MM.1S (cell line): ENCODE measurements around the gene SLC35D2.
A peak's percentile ranks its signal among the peaks of the same experiment; 100 is the strongest.

Experiments
- DNase-seq: peaks from one replicate; pipeline ENCODE4 v3.0.0-alpha.2; 2015
- H2AFZ ChIP-seq: fragments of 300-600 bp; sonication (generic); 2 replicates; pipeline ENCODE4 v1.6.0; 2016; ENCODE audit warnings: antibody characterized with exemption, low read length
- H3F3A ChIP-seq: fragments of 300-600 bp; sonication (generic); 2 replicates; pipeline ENCODE4 v1.6.1; 2016; ENCODE audit warnings: mild to moderate bottlenecking, antibody characterized with exemption, low read length, moderate library complexity, mixed read lengths; ENCODE audit not compliant: insufficient read depth
- H3K27ac ChIP-seq: fragments of 300-600 bp; sonication (generic); 2 replicates; pipeline ENCODE4 v1.5.1; 2016; ENCODE audit warnings: mild to moderate bottlenecking, low read length
- H3K27me3 ChIP-seq: fragments of 300-600 bp; sonication (generic); replicated peaks from 2 replicates; pipeline ENCODE4 v1.6.0; 2016; ENCODE audit warnings: low read length; ENCODE audit not compliant: insufficient read depth
- H3K36me3 ChIP-seq: fragments of 300-600 bp; sonication (generic); replicated peaks from 2 replicates; pipeline ENCODE4 v1.6.1; 2016; ENCODE audit warnings: mild to moderate bottlenecking, low read length, mixed read lengths; ENCODE audit not compliant: insufficient read depth
- H3K4me1 ChIP-seq: fragments of 300-600 bp; sonication (generic); 2 replicates; pipeline ENCODE4 v1.6.1; 2016; ENCODE audit warnings: low read length, mixed read lengths
- H3K4me2 ChIP-seq: fragments of 300-600 bp; sonication (generic); 2 replicates; pipeline ENCODE4 v1.6.0; 2016; ENCODE audit warnings: low read depth, low read length
- H3K4me3 ChIP-seq: fragments of 300-600 bp; sonication (generic); 2 replicates; pipeline ENCODE4 v1.5.1; 2016; ENCODE audit warnings: low read length, mixed read lengths
- H3K79me2 ChIP-seq: fragments of 300-600 bp; sonication (generic); 2 replicates; pipeline ENCODE4 v1.6.1; 2016; ENCODE audit warnings: mixed run types, low read length, mixed read lengths
- H3K9ac ChIP-seq: fragments of 300-600 bp; sonication (generic); 2 replicates; pipeline ENCODE4 v1.6.1; 2016; ENCODE audit warnings: low read length, mixed read lengths
- H3K9me2 ChIP-seq: fragments of 300-600 bp; sonication (generic); replicated peaks from 2 replicates; pipeline ENCODE4 v1.6.1; 2016; ENCODE audit warnings: mild to moderate bottlenecking, low read length, mixed read lengths; ENCODE audit not compliant: insufficient read depth
- H3K9me3 ChIP-seq: fragments of 300-600 bp; sonication (generic); replicated peaks from 2 replicates; pipeline ENCODE4 v1.6.1; 2016; ENCODE audit warnings: mild to moderate bottlenecking, low read length, mixed read lengths; ENCODE audit not compliant: insufficient read depth
- H4K20me1 ChIP-seq: fragments of 300-600 bp; sonication (generic); 2 replicates; pipeline ENCODE4 v1.6.1; 2016; ENCODE audit warnings: mild to moderate bottlenecking, low read length, moderate library complexity, mixed read lengths; ENCODE audit not compliant: insufficient read depth
- EZH2 ChIP-seq: fragments of 300-600 bp; sonication (generic); optimal IDR thresholded peaks from 2 replicates; pipeline ENCODE3; 2017; ENCODE audit warnings: low read depth, mild to moderate bottlenecking, antibody characterized with exemption, low read length, mixed read lengths
- EZH2phosphoT487 ChIP-seq: fragments of 300-600 bp; sonication (generic); IDR thresholded peaks from 2 replicates; pipeline ENCODE4 v1.6.1; 2018; ENCODE audit warnings: antibody characterized with exemption, low read length
- TF ChIP-seq, protein P1 (sequence below): fragments of 300-600 bp; sonication (generic); IDR thresholded peaks from 2 replicates; pipeline ENCODE4 v1.5.1; 2016; ENCODE audit warnings: antibody characterized with exemption, low read length, mixed read lengths

The SLC35D2 gene

DNA sequence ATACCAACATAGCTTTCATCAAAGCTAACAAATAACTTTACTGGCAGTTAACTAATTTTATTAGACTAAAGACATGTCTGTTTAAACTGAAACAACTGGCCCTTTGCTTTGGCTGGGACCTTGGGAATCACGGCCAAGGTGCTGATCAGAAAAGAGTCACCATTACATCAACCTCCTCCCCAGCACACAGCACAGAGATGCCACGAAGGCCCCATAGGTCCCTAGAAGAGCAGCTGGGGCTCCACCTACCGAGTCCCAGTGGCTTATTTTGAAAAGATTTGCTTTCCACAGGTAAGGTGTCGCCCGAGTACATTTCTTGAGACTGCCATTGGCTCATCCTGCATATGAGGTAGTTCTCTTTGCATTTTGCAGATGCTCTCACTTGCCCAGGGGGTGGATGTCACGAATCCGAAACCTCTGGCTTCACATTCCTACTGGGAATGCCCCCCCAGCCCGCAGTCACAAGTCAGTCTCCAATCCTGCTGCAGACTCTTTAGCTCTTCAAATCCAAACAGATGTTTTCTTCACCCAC, 62.7 kb downstream of the SLC35D2 start:
- Histone ChIP-seq H3K27ac (no peak overlapping the region), H2AFZ (no peak overlapping the region)
- TF ChIP-seq EZH2phosphoT487, result no peak
- TF ChIP-seq, protein P1, sequence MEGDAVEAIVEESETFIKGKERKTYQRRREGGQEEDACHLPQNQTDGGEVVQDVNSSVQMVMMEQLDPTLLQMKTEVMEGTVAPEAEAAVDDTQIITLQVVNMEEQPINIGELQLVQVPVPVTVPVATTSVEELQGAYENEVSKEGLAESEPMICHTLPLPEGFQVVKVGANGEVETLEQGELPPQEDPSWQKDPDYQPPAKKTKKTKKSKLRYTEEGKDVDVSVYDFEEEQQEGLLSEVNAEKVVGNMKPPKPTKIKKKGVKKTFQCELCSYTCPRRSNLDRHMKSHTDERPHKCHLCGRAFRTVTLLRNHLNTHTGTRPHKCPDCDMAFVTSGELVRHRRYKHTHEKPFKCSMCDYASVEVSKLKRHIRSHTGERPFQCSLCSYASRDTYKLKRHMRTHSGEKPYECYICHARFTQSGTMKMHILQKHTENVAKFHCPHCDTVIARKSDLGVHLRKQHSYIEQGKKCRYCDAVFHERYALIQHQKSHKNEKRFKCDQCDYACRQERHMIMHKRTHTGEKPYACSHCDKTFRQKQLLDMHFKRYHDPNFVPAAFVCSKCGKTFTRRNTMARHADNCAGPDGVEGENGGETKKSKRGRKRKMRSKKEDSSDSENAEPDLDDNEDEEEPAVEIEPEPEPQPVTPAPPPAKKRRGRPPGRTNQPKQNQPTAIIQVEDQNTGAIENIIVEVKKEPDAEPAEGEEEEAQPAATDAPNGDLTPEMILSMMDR, result no peak
- TF ChIP-seq EZH2, result no peak

DNA sequence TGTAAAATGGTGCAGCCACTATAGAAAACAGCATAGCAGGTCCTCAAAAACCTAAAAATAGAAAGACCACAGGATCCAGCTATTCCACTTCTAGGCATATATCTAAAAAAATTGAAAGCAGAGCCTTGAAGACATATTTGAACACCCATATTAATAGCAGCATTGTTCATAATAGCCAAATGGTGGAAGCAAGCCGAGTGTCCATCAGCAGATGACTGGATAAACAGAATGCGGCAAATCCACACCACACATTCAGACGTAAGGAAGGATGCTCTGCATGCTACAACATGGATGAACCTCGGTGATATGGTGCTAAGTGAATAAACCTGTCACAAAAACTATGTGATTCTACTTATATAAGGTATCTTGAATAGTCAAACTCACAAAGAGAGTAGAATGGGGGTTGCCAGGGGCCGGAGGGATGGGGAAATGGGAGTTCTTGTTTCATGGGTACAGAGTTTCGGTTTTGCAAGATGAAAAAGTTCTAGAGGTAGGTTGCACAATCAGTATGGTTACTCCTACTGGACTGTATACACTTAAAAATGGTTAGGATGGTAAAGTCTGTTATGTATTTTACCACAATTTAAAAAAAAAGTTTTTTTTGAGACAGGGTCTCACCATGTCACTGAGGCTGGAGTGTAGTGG, 64.5 kb downstream of the SLC35D2 start:
- Histone ChIP-seq H3K27me3 (no peaks in the 10 kb centered on the region), H3K4me2 (no peak overlapping the region), H3K9me3 (no peaks in the 10 kb centered on the region), H4K20me1 (no peaks in the 10 kb centered on the region), H3K36me3 (no peaks in the 10 kb centered on the region), H3K79me2 (no peaks in the 10 kb centered on the region), H3K9me2 (no peaks in the 10 kb centered on the region), H3K27ac (no peak overlapping the region), H2AFZ (no peak overlapping the region), H3K9ac (no peak overlapping the region), H3K4me1 (no peaks in the 10 kb centered on the region), H3K4me3 (no peak overlapping the region), H3F3A (no peaks in the 10 kb centered on the region)
- DNase-seq, result no peak
- TF ChIP-seq EZH2, result no peak
- TF ChIP-seq, protein P1, result no peak
- TF ChIP-seq EZH2phosphoT487, result no peak

More for the DNA sequence above, 62.7 kb downstream of the SLC35D2 start:
- H4K20me1 ChIP-seq, result no peaks in the 10 kb centered on the region
- H3K4me1 ChIP-seq, result no peaks in the 10 kb centered on the region
- H3F3A ChIP-seq, result no peaks in the 10 kb centered on the region
- no peaks in the 10 kb centered on the region for H3K79me2 ChIP-seq
- H3K27me3 ChIP-seq, result no peaks in the 10 kb centered on the region
- no peak overlapping the region for H3K4me2 ChIP-seq
- no peak overlapping the region for H3K9ac ChIP-seq
- no peaks in the 10 kb centered on the region for H3K9me2 ChIP-seq
- no peak for DNase-seq
- no peaks in the 10 kb centered on the region for H3K9me3 ChIP-seq
- no peak overlapping the region for H3K4me3 ChIP-seq
- H3K36me3 ChIP-seq, result no peaks in the 10 kb centered on the region

DNA sequence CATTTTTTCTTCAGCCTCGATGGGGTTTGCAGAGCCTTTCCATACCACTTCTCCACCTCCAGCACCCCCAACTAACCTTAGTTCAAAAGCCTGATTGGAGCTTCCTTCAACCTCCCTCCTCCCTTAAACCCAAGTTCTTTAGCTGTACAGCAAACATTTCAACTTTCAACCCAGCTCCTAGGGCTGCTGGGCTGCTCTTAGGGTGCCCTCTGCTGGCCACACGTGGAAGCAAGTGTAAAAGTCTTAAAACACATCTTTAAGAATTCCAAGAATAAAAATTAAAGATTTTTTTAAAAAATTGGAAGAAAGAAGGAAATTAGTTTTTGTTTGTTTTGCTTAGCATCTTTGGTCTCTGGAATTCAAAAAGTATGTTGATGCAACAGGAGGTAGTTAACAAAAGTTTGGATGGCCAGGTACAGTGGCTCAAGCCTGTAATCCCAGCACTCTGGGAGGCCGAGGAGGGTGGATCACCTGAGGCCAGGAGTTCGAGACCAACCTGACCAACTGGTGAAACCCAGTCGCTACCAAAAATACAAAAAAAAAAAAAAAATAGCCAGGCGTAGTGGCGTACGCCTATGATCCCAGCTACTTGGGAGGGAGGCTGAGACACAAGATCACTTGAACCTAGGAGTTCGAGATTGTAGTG, 66.1 kb downstream of the SLC35D2 start:
- H3K9me3 ChIP-seq, result no peaks in the 10 kb centered on the region
- H3K9me2 ChIP-seq, result no peaks in the 10 kb centered on the region
- H3K36me3 ChIP-seq, result no peaks in the 10 kb centered on the region
- no peaks in the 10 kb centered on the region for H3K79me2 ChIP-seq
- no peaks in the 10 kb centered on the region for H3F3A ChIP-seq
- H4K20me1 ChIP-seq, result no peaks in the 10 kb centered on the region
- H3K27me3 ChIP-seq, result no peaks in the 10 kb centered on the region
- no peak overlapping the region for H3K27ac ChIP-seq
- no peak for TF ChIP-seq EZH2phosphoT487
- TF ChIP-seq, protein P1, result peak; percentile 77
- no peak for TF ChIP-seq EZH2
- no peak overlapping the region for H3K4me3 ChIP-seq
- H2AFZ ChIP-seq, result no peak overlapping the region
- no peak overlapping the region for H3K4me2 ChIP-seq
- H3K4me1 ChIP-seq, result no peaks in the 10 kb centered on the region
- H3K9ac ChIP-seq, result no peak overlapping the region
- DNase-seq, result peak; percentile 40
